HepG2 (cell line): Measurements from ENCODE around the gene SCARB2. TPM values are rescaled to one million over a fixed set of nuclear protein-coding genes. Genes with fewer than 3 reads are reported as not detected.

Experiments used
- CEBPB ChIP-seq: IDR thresholded peaks from 2 replicates; pipeline ENCODE4 v1.6.1; 2011; ENCODE audit warnings: low read depth, low read length, improper control_type of control experiment, borderline replicate concordance
- FOXO1 ChIP-seq: sonication (generic); formaldehyde crosslinking; IDR thresholded peaks from 2 replicates; pipeline ENCODE4 v1.4.0; 2020; ENCODE audit warnings: missing genetic modification reagents
- SOX13 ChIP-seq, 3 experiments: fragments of 450-650 bp in 1 of 3; sonication (generic) in 1 of 3; formaldehyde crosslinking in 1 of 3; IDR thresholded peaks in 2 of 3; conservative IDR thresholded peaks in 1 of 3; 2 replicates each; pipeline versions ENCODE4 v1.5.0 to v1.6.1; 2016 to 2020; ENCODE audit warnings: antibody characterized with exemption in 1 of 3, mild to moderate bottlenecking in 1 of 3, missing compliant biosample characterization in 1 of 3, missing genetic modification reagents in 1 of 3, moderate library complexity in 1 of 3
- SOX6 ChIP-seq, 2 experiments: fragments of 450-650 bp in 1 of 2; sonication (generic) in 1 of 2; formaldehyde crosslinking in 1 of 2; IDR thresholded peaks; 2 replicates each; pipeline versions ENCODE4 v1.4.0 to v1.6.1; 2017 to 2020; ENCODE audit warnings: antibody characterized with exemption in 1 of 2, mild to moderate bottlenecking in 1 of 2, missing genetic modification reagents in 1 of 2
- TEAD3 ChIP-seq: optimal IDR thresholded peaks from 2 replicates; pipeline ENCODE3; 2016; ENCODE audit warnings: borderline replicate concordance
- TGIF2 ChIP-seq: IDR thresholded peaks from 2 replicates; pipeline ENCODE4 v1.6.1; 2016; ENCODE audit warnings: control low read depth, missing compliant biosample characterization
- ZNF12 ChIP-seq: sonication (generic); formaldehyde crosslinking; IDR thresholded peaks from 2 replicates; pipeline ENCODE4 v1.5.0; 2020; ENCODE audit warnings: missing genetic modification reagents
- polyA plus RNA-seq, 8 experiments: library from polyadenylated mRNA; depleted of rRNA in 3 of 8; stranded (reverse) in 7 of 8; unstranded in 1 of 8; fragments of >200 nt; fragmentation: Illumina TruSeq in 4 of 8; extraction: Trizol in 4 of 8; gene quantifications; 2 replicates each; pipeline versions ENCODE4 v1.2.1 to v1.2.3, GENCODE V29; 2011 to 2016; ENCODE audit warnings: low read depth in 4 of 8, missing spikeins in 1 of 8, mixed read lengths in 1 of 8; ENCODE audit not compliant: insufficient read depth in 1 of 8
- total RNA-seq, 5 experiments: library from RNA; depleted of rRNA; stranded (reverse); fragments of >200 nt; fragmentation: Illumina TruSeq; extraction: Trizol; gene quantifications; 2 replicates each; pipeline ENCODE4 v1.2.3, GENCODE V29; 2016; ENCODE audit warnings: low read depth in 1 of 5
- TF ChIP-seq, protein P1 (sequence below): sonication (generic); formaldehyde crosslinking; conservative IDR thresholded peaks from 2 replicates; pipeline ENCODE4 v1.4.0; 2020; ENCODE audit warnings: mild to moderate bottlenecking, missing genetic modification reagents, moderate library complexity
- TF ChIP-seq, protein P2 (sequence below): sonication (generic); formaldehyde crosslinking; IDR thresholded peaks from 2 replicates; pipeline ENCODE4 v1.8.1; 2023; ENCODE audit warnings: missing genetic modification reagents, inconsistent platforms, borderline replicate concordance
- TF ChIP-seq, protein P3 (sequence below): IDR thresholded peaks from 2 replicates; pipeline ENCODE4 v1.4.0; 2020; ENCODE audit warnings: mild to moderate bottlenecking, missing genetic modification reagents
- TF ChIP-seq, protein P4 (sequence below): sonication (generic); formaldehyde crosslinking; IDR thresholded peaks from 2 replicates; pipeline ENCODE4 v1.4.0; 2020; ENCODE audit warnings: missing genetic modification reagents
- TF ChIP-seq, protein P5 (sequence below): sonication (generic); formaldehyde crosslinking; IDR thresholded peaks from 2 replicates; pipeline ENCODE4 v1.4.0; 2020; ENCODE audit warnings: mild to moderate bottlenecking, low read depth, missing genetic modification reagents

SCARB2 gene
- total and polyA plus RNA-seq, 2 of the 13 experiments (the other 11 are each of a cell fraction or from before 2014, with no cell fraction given), result 40.6 to 43.4 TPM

DNA sequence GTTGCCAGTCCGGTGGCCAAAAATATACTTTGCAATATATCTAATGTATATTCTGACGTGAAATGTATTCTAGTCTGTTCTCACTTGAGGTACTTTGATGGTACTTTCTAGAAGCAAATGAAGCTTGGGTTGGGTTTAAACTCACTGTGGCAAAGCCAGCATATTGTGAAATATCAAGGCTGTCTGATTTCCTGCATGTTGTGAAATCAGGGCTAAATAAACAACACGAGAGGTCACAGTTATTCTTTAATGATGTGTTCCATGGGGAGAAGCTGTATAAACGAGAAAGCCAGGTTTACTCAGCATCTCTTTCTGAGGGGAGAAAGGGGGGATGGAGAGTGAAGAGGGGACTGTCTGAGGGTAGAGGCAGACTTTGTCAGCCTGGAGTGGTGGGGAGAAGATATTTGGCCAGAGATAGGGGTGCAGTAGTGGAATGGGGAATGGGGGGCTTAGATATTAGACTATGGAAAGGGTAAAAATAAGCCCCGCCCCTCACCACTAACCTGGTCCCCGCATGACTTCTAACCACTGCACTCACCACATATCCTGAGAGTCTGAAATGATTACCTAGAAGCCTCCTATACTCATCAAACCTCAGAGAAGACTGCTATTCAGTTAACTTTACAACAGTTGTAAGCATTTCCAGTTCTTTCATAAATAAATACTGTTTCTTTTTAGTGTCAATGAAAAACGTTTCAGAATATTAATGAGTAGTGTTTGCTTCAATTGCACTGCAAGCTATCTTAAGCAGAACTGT, 5.9 kb upstream of the SCARB2 start (continued):
- TF ChIP-seq SOX6 (IDR thresholded peaks at IDR 0.05) (no peak), SOX6 (CRISPR knock-in tag; IDR thresholded peaks at IDR 0.05) (peak; percentile 61), TEAD3 (CRISPR knock-in tag) (peak; percentile 23), ZNF12 (CRISPR knock-in tag) (peak; percentile 69; the same call in 1 of the 2 replicates), SOX13 (IDR thresholded peaks at IDR 0.05) (no peak), SOX13 (CRISPR knock-in tag; conservative IDR thresholded peaks at IDR 0.05 in 1 of 2, IDR thresholded peaks at IDR 0.05 in 1 of 2) (peak in 1 of 2 experiments; percentile 56; a peak in 1 of 4 replicates), CEBPB (peak; percentile 99), FOXO1 (CRISPR knock-in tag) (peak; percentile 48; the same call in 1 of the 2 replicates), TGIF2 (0 out of 2 replicates have a peak, but pooled peaks have one; percentile 19)
- TF ChIP-seq, protein P1, sequence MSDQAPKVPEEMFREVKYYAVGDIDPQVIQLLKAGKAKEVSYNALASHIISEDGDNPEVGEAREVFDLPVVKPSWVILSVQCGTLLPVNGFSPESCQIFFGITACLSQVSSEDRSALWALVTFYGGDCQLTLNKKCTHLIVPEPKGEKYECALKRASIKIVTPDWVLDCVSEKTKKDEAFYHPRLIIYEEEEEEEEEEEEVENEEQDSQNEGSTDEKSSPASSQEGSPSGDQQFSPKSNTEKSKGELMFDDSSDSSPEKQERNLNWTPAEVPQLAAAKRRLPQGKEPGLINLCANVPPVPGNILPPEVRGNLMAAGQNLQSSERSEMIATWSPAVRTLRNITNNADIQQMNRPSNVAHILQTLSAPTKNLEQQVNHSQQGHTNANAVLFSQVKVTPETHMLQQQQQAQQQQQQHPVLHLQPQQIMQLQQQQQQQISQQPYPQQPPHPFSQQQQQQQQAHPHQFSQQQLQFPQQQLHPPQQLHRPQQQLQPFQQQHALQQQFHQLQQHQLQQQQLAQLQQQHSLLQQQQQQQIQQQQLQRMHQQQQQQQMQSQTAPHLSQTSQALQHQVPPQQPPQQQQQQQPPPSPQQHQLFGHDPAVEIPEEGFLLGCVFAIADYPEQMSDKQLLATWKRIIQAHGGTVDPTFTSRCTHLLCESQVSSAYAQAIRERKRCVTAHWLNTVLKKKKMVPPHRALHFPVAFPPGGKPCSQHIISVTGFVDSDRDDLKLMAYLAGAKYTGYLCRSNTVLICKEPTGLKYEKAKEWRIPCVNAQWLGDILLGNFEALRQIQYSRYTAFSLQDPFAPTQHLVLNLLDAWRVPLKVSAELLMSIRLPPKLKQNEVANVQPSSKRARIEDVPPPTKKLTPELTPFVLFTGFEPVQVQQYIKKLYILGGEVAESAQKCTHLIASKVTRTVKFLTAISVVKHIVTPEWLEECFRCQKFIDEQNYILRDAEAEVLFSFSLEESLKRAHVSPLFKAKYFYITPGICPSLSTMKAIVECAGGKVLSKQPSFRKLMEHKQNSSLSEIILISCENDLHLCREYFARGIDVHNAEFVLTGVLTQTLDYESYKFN, result 0 out of 2 replicates have a peak, but pooled peaks have one; percentile 29
- TF ChIP-seq, protein P2, sequence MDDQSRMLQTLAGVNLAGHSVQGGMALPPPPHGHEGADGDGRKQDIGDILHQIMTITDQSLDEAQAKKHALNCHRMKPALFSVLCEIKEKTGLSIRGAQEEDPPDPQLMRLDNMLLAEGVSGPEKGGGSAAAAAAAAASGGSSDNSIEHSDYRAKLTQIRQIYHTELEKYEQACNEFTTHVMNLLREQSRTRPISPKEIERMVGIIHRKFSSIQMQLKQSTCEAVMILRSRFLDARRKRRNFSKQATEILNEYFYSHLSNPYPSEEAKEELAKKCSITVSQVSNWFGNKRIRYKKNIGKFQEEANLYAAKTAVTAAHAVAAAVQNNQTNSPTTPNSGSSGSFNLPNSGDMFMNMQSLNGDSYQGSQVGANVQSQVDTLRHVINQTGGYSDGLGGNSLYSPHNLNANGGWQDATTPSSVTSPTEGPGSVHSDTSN, result no peak
- TF ChIP-seq, protein P3, sequence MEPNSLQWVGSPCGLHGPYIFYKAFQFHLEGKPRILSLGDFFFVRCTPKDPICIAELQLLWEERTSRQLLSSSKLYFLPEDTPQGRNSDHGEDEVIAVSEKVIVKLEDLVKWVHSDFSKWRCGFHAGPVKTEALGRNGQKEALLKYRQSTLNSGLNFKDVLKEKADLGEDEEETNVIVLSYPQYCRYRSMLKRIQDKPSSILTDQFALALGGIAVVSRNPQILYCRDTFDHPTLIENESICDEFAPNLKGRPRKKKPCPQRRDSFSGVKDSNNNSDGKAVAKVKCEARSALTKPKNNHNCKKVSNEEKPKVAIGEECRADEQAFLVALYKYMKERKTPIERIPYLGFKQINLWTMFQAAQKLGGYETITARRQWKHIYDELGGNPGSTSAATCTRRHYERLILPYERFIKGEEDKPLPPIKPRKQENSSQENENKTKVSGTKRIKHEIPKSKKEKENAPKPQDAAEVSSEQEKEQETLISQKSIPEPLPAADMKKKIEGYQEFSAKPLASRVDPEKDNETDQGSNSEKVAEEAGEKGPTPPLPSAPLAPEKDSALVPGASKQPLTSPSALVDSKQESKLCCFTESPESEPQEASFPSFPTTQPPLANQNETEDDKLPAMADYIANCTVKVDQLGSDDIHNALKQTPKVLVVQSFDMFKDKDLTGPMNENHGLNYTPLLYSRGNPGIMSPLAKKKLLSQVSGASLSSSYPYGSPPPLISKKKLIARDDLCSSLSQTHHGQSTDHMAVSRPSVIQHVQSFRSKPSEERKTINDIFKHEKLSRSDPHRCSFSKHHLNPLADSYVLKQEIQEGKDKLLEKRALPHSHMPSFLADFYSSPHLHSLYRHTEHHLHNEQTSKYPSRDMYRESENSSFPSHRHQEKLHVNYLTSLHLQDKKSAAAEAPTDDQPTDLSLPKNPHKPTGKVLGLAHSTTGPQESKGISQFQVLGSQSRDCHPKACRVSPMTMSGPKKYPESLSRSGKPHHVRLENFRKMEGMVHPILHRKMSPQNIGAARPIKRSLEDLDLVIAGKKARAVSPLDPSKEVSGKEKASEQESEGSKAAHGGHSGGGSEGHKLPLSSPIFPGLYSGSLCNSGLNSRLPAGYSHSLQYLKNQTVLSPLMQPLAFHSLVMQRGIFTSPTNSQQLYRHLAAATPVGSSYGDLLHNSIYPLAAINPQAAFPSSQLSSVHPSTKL (CRISPR knock-in tag), result peak; percentile 89
- TF ChIP-seq, protein P4, sequence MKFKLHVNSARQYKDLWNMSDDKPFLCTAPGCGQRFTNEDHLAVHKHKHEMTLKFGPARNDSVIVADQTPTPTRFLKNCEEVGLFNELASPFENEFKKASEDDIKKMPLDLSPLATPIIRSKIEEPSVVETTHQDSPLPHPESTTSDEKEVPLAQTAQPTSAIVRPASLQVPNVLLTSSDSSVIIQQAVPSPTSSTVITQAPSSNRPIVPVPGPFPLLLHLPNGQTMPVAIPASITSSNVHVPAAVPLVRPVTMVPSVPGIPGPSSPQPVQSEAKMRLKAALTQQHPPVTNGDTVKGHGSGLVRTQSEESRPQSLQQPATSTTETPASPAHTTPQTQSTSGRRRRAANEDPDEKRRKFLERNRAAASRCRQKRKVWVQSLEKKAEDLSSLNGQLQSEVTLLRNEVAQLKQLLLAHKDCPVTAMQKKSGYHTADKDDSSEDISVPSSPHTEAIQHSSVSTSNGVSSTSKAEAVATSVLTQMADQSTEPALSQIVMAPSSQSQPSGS (CRISPR knock-in tag), result peak; percentile 50; the same call in 1 of the 2 replicates
- TF ChIP-seq, protein P5, sequence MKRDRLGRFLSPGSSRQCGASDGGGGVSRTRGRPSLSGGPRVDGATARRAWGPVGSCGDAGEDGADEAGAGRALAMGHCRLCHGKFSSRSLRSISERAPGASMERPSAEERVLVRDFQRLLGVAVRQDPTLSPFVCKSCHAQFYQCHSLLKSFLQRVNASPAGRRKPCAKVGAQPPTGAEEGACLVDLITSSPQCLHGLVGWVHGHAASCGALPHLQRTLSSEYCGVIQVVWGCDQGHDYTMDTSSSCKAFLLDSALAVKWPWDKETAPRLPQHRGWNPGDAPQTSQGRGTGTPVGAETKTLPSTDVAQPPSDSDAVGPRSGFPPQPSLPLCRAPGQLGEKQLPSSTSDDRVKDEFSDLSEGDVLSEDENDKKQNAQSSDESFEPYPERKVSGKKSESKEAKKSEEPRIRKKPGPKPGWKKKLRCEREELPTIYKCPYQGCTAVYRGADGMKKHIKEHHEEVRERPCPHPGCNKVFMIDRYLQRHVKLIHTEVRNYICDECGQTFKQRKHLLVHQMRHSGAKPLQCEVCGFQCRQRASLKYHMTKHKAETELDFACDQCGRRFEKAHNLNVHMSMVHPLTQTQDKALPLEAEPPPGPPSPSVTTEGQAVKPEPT (CRISPR knock-in tag), result no peak
